ENCODE measurements around the gene SEC11A. TPM values are rescaled to one million over a fixed set of nuclear protein-coding genes. Genes with fewer than 3 reads are reported as not detected.
A peak's percentile ranks its signal among the peaks of the same experiment; 100 is the strongest.
"Not testable (repeated sequence)": the region's sequence is repeated elsewhere in the genome, so short reads cannot be mapped to it uniquely, and the experiment has no call there.

The SEC11A gene
- polyA plus RNA-seq (ENCODE audit: insufficient read length): 279 TPM

- DNase-seq: peak; percentile 92
These were observed at the start of gene SEC11A for GRCh38 chr15:84716036-84716732. Gene SEC11A, minus strand, starts transcription at chr15:84716139. Its CDS starts 64 bp downstream, at chr15:84716075.

DNA sequence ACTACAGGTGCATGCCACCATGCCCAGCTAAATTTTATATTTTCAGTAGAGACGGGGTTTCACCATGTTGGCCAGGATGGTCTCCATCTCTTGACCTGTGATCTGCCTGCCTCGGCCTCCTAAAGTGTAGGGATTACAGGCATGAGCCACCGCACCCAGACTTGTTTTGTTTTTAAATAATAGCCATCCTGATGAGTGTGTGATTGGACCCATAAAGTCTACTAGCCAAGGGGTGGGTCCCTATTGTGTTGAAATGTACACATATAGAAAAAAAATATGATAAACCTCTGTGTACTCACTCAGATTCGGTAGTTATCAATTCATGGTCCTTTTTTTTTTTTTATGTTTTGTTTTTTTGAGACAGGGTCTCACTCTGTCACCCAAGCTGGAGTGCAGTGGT lies 49.7 kb upstream of the SEC11A start:
- no peak for DNase-seq

DNA sequence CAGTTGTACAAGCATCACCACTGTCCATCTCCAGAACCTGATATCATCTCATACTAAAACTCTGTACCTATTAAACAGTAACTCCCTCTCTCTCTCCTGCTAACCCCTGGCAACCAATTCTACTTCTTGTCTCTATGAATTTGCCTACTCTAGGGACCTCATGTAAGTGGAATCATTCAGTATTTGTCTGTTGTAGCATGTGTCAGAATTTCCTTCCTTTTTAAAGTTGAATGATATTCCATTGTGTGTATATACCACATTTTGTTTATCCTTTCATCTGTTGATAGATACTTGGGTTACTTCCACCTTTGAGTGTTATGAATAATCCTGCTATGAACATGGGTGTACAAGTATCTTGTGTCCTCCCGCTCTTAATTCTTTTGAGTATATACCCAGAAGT lies 49.0 kb upstream of the SEC11A start:
- no peak for DNase-seq

GRCh38 chr15:84764585-84764984 lies 48.6 kb upstream of the SEC11A start:
- DNase-seq: no peak

GRCh38 chr15:84762840-84763572 lies 47.1 kb upstream of the SEC11A start:
- no peak for DNase-seq

GRCh38 chr15:84761607-84762131 lies 45.7 kb upstream of the SEC11A start:
- DNase-seq: no peak

- no peak for DNase-seq
These were observed 44.3 kb upstream of the SEC11A start for GRCh38 chr15:84760219-84760618.

DNA sequence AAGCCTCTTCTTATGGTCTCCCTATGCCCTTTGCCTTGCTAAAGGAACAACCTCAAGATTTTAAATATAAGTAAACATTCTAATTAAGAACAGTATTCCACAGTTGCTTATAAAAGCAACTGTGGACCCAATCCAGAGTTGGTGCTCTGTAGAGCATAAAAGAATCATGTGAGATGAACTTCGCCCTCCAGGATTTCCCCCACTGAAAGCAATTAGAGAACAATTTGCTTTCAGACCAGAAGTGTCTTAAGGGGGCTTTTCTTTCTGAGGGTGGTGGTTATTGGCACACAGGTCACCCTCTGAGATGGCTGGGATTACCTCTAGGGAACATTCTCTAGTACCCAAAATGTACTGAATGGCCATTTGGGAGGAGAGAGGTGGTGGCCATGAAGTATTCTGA lies 43.1 kb upstream of the SEC11A start:
- no peak for DNase-seq

- no peak for DNase-seq
These were observed 40.0 kb upstream of the SEC11A start for GRCh38 chr15:84755736-84756527.

DNA sequence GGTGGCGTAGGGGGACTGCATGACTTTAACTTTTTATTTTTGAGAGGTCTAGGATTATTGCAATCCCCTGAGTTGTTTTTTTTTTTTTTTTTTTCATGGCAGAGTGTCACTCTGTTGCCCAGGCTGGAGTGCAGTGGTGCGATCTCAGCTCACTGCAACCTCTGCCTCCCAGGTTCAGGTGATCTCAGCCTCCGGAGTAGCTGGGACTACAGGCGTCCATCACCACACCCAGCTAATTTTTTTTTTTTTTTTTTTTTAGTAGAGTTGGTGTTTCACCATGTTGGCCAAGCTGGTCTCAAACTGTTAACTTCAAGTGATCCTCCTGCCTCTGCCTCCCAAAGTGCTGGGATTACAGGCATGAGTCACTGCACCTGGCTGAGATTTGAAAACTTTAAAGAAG lies 39.0 kb upstream of the SEC11A start:
- not testable (repeated sequence) for DNase-seq

DNA sequence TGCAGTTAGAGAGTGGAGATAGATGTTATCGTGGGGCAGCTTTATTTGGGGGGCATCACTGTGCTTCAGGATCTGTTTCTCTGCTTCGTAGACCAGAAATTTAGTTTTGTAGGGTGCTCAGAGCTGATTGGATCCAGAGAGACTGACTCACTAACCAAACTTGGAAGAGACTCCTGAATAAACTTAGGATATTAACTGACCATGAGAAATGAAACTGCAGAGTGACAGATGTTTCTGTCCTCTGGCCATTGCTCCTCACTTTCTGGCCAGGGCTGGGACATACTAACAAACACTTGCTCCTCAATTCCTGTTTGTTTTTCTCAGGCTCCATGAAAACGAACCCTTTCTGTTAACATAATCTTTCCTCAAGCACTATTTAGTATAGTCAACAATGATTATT lies 36.8 kb upstream of the SEC11A start:
- peak; percentile 22 for DNase-seq

GRCh38 chr15:84752195-84752594 lies 36.3 kb upstream of the SEC11A start:
- no peak for DNase-seq

- DNase-seq: not testable (repeated sequence)
These were observed 35.8 kb upstream of the SEC11A start for GRCh38 chr15:84751721-84752120.

- no peak for DNase-seq
These were observed 34.7 kb upstream of the SEC11A start for GRCh38 chr15:84750583-84751092.

- peak; percentile 26 for DNase-seq
These were observed 33.4 kb upstream of the SEC11A start for GRCh38 chr15:84749111-84749991.

- DNase-seq: peak; percentile 88
These were observed 32.6 kb upstream of the SEC11A start, which contains the start of gene ZNF592 for GRCh38 chr15:84748274-84749110. Gene ZNF592, plus strand, starts transcription at chr15:84748592. Its CDS starts 34,084 bp downstream, at chr15:84782676.

DNA sequence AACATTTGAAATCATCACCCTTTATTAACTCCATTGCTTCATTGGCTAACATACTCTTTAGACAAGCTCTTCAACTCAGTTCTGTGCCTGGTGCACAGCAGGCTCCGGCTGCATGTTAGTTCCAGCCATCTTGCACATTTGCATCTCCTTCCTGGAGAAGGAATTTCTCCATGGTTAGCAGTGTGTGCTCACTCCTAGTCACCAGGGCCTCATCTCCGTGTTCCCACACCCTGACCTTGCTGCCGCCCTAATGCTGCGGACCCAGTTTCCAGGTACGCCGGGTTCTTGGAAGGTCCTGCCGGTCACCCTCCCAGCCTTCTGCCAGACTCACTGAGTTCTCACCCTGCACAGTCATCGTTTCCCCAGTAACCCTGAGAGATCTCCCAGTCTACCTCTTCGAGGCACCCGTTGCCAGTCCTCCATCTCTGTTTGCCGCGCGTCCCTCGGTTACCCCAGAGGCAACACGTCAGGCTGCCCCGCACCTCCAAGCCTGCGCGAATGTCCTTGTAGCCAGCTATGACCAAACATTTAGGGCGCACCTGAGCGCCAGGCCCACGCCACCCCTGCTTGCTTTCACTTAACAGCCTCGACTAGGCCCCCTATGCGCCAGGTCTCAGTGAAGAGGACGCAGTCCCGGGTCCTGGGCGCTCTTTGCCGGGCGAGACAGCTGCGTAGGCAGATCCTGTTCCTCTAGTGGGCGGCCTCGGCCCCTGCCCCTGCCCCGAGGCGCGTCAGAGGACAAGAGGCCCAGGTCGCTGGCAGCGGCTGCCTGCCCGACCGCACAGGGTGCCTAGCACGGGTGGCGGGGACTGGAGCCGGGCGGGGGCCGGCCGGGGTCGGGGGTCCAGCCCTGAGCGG lies 31.7 kb upstream of the SEC11A start:
- DNase-seq: peak; percentile 72

DNA sequence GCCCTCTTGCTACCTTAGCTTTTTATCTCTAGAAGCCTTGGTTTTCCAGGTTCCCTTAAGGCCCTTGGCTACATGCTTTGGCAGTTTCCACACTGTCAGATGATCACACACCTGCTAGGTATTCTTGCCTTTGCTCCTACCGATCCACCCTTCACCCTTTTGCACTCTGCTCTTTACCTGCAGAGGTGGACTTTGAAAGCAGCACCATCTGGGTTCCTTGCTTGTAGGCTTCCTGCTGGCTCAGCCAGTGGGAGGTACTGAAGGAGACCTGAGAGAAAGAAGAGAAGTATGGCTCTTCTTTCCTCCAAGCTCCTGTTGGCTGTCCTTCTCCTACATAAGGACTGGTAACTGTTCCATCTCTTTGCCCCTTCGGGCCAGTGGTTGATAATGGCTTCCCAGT lies 25.2 kb upstream of the SEC11A start:
- DNase-seq: no peak

DNA sequence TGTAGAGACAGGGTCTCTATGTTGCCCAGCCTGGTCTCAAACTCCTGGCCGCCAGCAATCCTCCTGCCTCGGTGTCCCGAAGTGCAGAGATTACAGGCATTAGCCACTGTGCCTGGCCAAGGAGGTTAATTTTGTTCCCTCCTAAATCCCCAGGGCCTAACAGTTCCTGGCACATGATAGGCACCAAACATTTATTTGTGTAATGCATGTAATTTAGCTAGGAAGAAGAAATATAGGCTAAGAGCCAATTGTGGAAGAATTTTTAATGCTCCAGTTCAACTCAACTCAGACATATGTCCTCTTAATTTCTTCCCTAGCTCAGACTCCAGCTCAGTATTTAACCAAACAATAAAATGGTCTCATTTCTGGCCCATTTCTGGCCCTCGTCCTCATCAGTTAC lies 24.8 kb upstream of the SEC11A start:
- no peak for DNase-seq

DNA sequence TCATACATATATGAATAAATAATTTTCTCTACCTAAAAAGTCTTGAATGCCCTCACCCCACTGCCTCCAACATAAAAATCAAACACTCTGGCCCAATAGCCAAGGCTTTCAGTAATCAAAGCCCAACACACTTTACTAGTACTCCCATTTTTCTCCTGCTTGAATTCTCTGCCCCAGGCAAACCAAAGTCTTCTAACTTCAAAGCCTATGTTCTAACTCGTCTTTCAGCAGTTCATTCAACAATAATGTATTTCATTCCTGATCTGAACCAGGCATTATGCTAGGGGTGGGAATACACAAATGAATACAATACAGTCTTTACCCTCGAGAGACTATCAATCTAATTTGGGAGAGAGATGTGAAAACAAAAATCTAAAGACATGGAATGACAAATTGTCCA lies 21.1 kb upstream of the SEC11A start:
- no peak for DNase-seq

Measured in hindlimb muscle (tissue), 1 donor.